ENCODE data around the gene PGAP3.

Gene PGAP3

DNA sequence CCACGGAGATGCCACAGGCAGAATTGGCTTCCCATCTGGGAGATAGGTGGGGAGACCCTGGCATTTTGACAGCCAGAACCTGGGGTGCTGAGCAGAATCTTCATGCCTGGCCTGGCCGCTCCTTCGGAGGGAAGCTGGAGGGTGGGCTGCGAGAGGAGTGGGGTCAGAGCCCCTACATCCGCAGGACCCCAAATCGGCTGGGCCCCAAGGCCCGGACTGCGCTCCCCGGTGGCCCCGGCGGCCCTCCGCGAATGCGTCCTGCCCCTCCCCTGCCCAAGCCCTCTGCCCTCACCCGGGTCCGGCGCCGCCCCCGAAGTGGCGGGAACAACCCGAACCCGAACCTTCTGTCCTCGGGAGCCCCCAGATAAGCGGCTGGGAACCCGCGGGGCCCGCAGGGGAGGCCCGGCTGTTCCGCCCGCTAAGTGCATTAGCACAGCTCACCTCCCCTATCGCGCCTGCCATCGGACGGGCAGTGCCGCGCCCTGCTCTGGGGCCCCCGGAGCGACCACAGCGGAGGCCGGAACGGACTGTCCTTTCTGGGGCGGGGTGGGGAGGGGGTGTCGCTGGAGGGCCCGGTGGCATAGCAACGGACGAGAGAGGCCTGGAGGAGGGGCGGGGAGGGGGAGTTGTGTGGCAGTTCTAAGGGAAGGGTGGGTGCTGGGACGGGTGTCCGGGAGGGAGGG is 20.5 kb downstream of the PGAP3 start:
- TF ChIP-seq, protein P1, sequence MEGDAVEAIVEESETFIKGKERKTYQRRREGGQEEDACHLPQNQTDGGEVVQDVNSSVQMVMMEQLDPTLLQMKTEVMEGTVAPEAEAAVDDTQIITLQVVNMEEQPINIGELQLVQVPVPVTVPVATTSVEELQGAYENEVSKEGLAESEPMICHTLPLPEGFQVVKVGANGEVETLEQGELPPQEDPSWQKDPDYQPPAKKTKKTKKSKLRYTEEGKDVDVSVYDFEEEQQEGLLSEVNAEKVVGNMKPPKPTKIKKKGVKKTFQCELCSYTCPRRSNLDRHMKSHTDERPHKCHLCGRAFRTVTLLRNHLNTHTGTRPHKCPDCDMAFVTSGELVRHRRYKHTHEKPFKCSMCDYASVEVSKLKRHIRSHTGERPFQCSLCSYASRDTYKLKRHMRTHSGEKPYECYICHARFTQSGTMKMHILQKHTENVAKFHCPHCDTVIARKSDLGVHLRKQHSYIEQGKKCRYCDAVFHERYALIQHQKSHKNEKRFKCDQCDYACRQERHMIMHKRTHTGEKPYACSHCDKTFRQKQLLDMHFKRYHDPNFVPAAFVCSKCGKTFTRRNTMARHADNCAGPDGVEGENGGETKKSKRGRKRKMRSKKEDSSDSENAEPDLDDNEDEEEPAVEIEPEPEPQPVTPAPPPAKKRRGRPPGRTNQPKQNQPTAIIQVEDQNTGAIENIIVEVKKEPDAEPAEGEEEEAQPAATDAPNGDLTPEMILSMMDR (IDR thresholded peaks at IDR 0.05; ENCODE audit: low read depth, low read length), result no peak
- H3K36me3 ChIP-seq, result peaks cover 7% of the 10 kb centered on the region
- H3K9me3 ChIP-seq (ENCODE audit: severe bottlenecking), result no peaks in the 10 kb centered on the region
- DNase-seq, result peak; percentile 84
- no peaks in the 10 kb centered on the region for H3K27me3 ChIP-seq (ENCODE audit: insufficient read depth, low read depth, severe bottlenecking)
- H3K4me3 ChIP-seq (ENCODE audit: low read depth, low read length), result peak overlapping the region; percentile 39
- peak overlapping the region; percentile 71 for H3K27ac ChIP-seq

DNA sequence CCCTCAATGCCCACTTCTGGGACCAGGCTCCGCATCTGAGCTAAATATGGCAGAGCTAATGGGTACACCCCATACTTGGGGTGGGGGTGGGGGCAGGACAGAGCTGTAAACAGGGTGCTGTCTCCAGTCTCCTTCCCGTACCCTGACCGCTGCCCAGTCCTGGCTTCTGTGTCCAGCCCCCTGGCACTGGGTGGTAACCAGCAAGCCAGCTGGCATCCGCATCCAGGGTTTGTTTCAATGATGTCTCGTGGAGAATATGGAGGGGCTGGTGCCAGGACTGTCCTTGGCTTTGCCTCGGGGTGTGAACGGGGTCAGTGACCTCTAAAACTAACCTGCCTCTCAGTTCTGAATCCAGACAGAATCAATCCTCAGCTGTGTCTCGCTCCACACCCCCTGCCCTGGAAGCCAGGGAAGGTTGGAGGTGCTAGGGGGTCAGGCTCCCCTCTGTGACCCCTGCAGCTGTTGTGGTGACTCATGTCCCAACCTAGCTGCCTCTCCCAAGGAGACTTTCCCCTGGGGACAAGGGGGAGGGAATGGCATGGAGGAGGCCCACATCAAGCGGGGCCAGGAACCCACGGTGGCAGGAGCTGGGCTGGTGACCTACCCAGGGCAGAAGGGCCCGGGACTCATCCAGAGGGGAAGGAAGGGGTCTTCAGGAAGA is 21.1 kb downstream of the PGAP3 start:
- Histone ChIP-seq H3K4me3 (ENCODE audit: low read depth, low read length) (no peak overlapping the region), H3K27ac (peak overlapping the region; percentile 71), H3K27me3 (ENCODE audit: insufficient read depth, low read depth, severe bottlenecking) (no peaks in the 10 kb centered on the region), H3K9me3 (ENCODE audit: severe bottlenecking) (no peaks in the 10 kb centered on the region), H3K36me3 (peaks cover 14% of the 10 kb centered on the region)
- DNase-seq, result no peak
- TF ChIP-seq, protein P1 (IDR thresholded peaks at IDR 0.05; ENCODE audit: low read depth, low read length), result no peak

DNA sequence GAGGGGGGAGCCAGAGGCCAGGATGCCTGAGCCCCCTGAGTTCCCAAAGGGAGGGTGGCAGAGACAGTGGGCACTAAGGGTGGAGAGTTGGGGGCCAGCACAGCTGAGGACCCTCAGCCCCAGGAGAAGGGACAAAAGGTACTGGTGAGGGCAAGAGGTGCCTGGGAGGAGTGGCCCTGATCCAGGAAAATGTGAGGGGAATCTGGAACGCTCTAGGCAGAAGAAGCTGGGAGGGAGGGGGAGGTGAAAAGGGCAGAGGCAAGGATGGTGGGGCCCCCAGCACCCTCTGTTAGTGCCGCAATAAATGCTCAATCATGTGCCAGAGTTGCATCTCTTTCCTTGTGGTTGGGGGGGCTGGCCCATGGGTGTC is 21.6 kb downstream of the PGAP3 start:
- no peaks in the 10 kb centered on the region for H3K27me3 ChIP-seq (ENCODE audit: insufficient read depth, low read depth, severe bottlenecking)
- DNase-seq, result no peak
- H3K36me3 ChIP-seq, result peaks cover 17% of the 10 kb centered on the region
- H3K4me3 ChIP-seq (ENCODE audit: low read depth, low read length), result no peak overlapping the region
- H3K27ac ChIP-seq, result peak overlapping the region; percentile 71
- TF ChIP-seq, protein P1 (IDR thresholded peaks at IDR 0.05; ENCODE audit: low read depth, low read length), result no peak
- H3K9me3 ChIP-seq (ENCODE audit: severe bottlenecking), result no peaks in the 10 kb centered on the region

DNA sequence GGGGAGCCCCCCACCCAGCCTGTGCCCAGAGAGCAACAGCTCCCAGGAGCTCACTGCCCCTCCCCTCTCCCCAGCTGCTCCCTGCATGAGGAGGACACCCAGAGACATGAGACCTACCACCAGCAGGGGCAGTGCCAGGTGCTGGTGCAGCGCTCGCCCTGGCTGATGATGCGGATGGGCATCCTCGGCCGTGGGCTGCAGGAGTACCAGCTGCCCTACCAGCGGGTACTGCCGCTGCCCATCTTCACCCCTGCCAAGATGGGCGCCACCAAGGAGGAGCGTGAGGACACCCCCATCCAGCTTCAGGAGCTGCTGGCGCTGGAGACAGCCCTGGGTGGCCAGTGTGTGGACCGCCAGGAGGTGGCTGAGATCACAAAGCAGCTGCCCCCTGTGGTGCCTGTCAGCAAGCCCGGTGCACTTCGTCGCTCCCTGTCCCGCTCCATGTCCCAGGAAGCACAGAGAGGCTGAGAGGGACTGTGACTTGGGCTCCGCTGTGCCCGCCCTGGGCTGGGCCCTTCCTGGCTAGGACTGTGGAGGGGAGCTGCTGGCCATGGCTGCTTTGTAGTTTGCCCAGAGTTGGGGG is 22.1 kb downstream of the PGAP3 start:
- H3K27ac ChIP-seq, result peak overlapping the region; percentile 71
- H3K4me3 ChIP-seq (ENCODE audit: low read depth, low read length), result no peak overlapping the region
- peak; percentile 64 for DNase-seq
- TF ChIP-seq, protein P1 (IDR thresholded peaks at IDR 0.05; ENCODE audit: low read depth, low read length), result peak; percentile 42; the same call in 1 of the 2 replicates
- H3K27me3 ChIP-seq (ENCODE audit: insufficient read depth, low read depth, severe bottlenecking), result no peaks in the 10 kb centered on the region
- peaks cover 19% of the 10 kb centered on the region for H3K36me3 ChIP-seq
- H3K9me3 ChIP-seq (ENCODE audit: severe bottlenecking), result no peaks in the 10 kb centered on the region

DNA sequence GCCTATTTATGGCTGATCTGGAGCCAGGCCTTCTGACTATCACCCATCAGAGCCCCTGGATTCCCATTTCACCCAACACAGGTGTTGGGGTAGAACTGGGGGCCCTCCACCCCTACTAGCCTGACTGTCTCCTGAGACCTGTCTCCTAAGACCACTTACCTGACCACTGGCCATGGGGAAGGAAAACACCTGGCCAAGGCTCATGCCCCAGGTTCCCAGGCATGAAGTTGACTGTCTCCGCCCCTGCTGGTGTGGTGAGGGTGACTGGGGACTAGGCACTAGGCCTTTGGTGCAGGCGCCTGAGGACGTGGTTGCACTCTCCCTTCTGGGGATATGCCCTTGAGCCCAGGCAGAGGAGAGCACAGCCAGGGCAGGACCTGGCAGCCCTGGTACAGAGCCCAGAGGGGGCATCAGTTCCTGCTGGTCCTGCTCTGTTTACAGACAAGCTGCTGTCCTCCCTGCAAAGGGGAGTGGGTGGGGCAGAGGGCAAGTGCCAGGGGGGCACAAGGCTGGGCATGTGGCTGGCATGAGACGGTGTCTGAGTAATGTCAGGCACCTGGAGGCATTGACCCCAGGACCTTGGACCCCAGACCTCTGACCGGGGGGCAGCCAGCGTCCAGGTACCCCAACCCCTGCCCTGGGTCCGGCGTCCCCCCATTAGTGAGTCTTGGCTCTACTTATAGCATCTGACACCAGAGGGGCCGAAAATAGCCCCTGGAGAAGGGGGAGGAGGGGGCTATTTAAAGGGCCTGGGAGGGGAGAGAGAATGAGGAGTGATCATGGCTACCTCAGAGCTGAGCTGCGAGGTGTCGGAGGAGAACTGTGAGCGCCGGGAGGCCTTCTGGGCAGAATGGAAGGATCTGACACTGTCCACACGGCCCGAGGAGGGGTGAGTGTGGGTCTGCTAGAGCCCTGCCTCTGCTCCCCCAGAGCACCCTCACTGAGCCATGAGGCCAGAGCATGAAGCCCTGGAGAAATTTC is 23.0 kb downstream of the PGAP3 start, which contains the start of gene TCAP:
TCAP (plus strand) TSS at position 769 of the 981 bp plus-strand sequence; CDS start at position 780, 11 bp downstream.
- Histone ChIP-seq H3K27ac (peak within 1 kb of the TSS; percentile 71), H3K4me3 (ENCODE audit: low read depth, low read length) (no peak within 1 kb of the TSS), H3K27me3 (ENCODE audit: insufficient read depth, low read depth, severe bottlenecking) (no peaks in the 10 kb centered on the region), H3K36me3 (peaks cover 27% of the 10 kb centered on the region), H3K9me3 (ENCODE audit: severe bottlenecking) (no peaks in the 10 kb centered on the region)
- no peak for DNase-seq
- TF ChIP-seq, protein P1 (IDR thresholded peaks at IDR 0.05; ENCODE audit: low read depth, low read length), result no peak

All from WERI-Rb-1 (cell line).